NK-92 (cell line): Measurements from ENCODE around the gene ZNF862.

Source experiments
- DNase-seq: peaks from one replicate; lab custom pipeline; 2025; ENCODE audit not compliant: unreplicated experiment; lab: John Stamatoyannopoulos, UW

The ZNF862 gene

GRCh38 chr7:149809215-149809614 lies 29.0 kb upstream of the ZNF862 start:
- DNase-seq = no peak

GRCh38 chr7:149811221-149811620 lies 27.0 kb upstream of the ZNF862 start:
- DNase-seq = no peak

- DNase-seq = no peak
Observed at GRCh38 chr7:149811831-149812490, 26.2 kb upstream of the ZNF862 start.

- no peak for DNase-seq
Observed at GRCh38 chr7:149813254-149814035, 24.7 kb upstream of the ZNF862 start.

- DNase-seq = no peak
Observed at GRCh38 chr7:149814494-149814893, 23.7 kb upstream of the ZNF862 start.

- no peak for DNase-seq
Observed at GRCh38 chr7:149815121-149815520, 23.1 kb upstream of the ZNF862 start.

- DNase-seq = no peak
Observed at GRCh38 chr7:149815661-149816266, 22.4 kb upstream of the ZNF862 start.

- DNase-seq = no peak
Observed at GRCh38 chr7:149816267-149816751, 21.9 kb upstream of the ZNF862 start.

- DNase-seq = no peak
Observed at GRCh38 chr7:149816794-149817193, 21.4 kb upstream of the ZNF862 start.

- no peak for DNase-seq
Observed at GRCh38 chr7:149817301-149817771, 20.8 kb upstream of the ZNF862 start.

GRCh38 chr7:149817836-149818535 lies 20.2 kb upstream of the ZNF862 start:
- no peak for DNase-seq

GRCh38 chr7:149818536-149818840 lies 19.7 kb upstream of the ZNF862 start:
- DNase-seq = no peak

GRCh38 chr7:149819141-149819960 lies 18.8 kb upstream of the ZNF862 start:
- no peak for DNase-seq

GRCh38 chr7:149819961-149820340 lies 18.2 kb upstream of the ZNF862 start:
- DNase-seq = no peak

- no peak for DNase-seq
Observed at GRCh38 chr7:149820622-149821190, 17.5 kb upstream of the ZNF862 start.

GRCh38 chr7:149821191-149822148 lies 16.7 kb upstream of the ZNF862 start:
- DNase-seq = no peak

GRCh38 chr7:149822353-149822943 lies 15.7 kb upstream of the ZNF862 start:
- no peak for DNase-seq

GRCh38 chr7:149823191-149823630 lies 15.0 kb upstream of the ZNF862 start:
- DNase-seq = no peak
